ENCODE measurements around the gene SLC44A1.

DNA sequence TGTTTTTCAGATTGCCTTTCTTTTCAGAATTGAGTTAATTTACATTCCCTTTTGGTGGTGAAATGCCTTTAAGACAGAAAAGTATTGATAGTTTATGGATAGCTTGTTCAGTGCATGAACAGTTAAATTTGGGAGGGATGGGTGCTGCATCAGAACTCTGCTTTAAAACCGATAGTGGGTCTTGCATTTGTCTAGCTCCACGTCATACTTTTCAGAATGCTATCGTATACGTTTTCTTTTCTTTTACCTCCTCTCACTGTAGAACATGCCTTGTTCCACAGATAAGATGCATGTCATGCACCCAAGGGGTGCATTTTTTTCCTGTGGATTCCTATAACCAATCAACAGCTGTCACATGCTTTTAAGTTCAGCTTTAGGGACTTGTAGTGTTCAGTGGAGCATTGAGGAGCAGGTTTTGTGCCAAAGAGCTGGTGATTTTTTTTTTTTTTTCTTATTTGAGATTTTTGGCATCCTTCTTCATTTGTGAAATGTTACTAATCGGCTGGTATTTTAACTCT lies 2.3 kb downstream of the SLC44A1 start:
- TF ChIP-seq SMC3 (IDR thresholded peaks at IDR 0.05) (no peak), MAFK (IDR thresholded peaks at IDR 0.05; ENCODE audit: partially characterized antibody) (no peak)
